Measurements from ENCODE around the gene ACOT7.

ACOT7 gene

DNA sequence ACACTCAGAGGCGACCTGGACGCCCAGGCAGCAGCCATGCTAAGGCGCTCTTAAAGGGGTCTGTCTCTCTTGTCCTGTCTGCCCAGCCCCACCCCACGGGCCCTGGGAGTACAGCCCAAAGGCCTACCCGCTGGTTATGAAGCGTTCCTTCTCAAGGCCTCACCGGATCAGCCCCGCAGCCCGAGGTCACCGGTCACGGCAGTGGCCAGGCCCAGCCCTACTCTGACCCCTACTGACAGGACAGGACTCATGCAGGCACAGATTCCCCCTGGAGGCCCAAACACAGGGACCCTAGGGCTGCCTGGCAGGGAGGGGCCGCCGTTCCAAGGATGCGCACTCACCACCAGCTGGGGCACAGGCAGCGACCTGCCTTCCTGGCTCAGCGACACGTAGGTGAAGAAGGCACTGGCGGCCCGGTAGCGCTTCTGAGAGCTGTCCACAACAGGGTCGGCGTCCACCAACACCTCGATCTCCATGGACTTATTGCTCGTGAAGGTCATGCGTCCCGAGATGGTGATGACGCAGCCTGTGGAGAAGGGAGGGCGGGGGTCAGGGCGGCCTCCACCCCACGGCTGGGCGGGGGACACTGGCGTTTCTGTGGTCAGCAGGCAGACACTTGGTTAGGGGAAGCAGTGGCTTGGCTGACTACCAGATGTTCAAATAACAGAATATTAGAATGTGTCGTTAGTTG is 112.7 kb downstream of the ACOT7 start:
- DNase-seq = no peak

DNA sequence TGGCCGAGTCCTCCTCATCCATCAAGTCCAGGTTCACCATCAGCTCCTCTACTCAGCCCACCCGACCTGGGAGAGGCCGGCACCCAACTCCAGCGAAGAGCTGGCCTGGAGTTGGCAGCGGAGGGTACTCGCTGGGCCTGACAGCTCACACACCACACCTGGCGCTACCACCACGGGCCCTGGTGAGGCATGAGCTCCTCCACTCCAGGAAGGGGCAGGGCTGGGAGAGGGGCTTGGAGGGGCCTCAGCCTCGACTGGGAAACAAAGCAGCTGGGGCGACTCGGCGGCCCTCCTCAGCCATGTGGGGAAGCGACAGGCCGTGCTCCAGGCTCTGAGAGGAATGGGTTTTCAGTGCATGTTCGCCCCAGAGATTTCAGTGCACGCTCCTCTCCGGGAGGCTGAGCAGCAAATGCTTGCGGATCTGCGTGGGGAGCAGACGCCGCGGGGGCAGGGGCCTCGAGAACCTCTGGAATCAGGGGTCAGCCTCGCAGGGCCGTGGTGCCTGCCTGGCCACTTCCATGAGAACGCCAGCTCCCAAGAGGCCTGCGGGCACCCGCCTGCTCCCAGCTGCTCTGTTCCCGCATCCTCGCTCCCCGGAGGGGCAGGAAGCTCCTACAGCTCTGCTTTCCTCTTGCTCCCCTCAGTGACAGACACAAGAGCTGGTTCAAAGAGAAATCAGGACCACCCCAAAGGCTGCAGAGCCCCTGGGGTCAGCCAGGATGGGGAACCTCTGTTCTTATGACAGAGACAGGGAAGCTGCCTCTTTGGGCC is 113.8 kb downstream of the ACOT7 start:
- no peak for DNase-seq

DNA sequence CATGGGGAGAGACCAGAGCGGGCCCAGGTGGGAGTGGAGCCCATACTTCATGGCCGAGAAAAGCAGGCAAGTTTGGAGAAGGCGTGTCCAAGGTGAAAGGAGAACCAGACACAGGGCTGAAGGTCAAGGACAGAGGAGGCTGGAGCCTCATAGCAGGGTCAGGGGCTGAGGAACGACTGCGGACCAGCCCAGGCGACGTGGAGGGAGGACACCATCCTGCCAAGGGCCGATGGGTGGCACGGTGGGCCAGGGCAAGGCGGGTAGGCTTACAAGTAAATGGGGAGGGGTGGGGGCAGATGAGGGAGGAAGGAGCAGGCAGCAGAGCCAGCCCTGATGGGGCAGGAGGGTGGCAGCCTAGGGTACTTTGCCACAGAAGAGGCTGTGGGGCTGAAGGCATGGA is 114.5 kb downstream of the ACOT7 start:
- DNase-seq = no peak

DNA sequence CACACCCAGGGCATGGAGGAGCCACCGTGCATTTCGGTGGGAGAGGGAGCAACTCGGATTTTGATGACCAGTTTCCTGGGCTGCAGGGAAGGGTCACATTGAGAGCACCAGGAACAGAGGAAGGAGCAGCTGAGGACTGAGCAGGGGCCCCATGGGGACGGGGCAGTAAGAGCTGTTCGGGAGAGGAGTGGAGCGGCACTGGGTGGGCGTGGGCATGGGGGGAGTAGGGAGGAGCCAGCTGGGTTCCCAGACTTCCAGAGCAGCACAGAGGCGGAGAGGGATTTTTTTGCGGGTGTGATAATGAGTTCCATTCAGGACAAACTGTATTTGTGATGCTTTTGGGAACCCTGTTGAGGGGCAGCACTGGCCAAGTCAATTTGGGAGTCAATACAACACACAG is 115.3 kb downstream of the ACOT7 start:
- DNase-seq = no peak

DNA sequence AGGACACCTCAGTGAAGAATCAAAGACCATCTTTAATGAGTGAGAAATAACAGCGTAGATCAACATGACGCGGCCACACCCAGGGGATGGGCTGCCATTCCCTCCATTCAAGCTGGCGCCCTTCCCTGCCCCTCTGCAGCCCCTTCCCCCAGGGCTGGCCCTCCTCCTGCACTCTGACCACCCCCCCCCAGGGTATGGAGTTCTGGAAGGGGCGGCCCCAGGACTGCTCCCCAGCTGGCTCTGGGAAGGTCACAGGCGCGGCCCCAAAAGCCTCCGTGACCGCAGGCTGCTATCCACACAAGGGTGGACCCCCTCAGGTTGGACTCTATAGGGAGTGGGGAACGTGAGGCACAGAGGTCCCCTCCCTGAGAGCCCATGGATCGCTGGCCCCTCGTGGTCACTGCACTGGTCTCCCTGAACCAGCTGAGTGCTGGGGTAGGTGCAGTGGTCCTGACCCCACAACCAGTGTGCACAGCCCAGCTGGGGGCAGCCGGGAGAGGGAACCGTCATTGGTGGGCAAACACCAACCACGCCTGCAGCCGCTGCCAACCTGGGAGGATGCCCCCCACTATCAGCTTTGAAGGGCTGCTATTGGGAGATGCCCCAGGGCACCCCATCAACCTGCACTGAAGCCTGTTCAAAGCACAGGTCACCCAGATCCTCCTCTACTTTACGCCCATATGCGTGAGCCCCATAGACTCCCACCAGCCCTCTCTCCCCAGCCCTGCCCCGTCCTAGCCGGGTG is 116.6 kb downstream of the ACOT7 start:
- no peak for DNase-seq

DNA sequence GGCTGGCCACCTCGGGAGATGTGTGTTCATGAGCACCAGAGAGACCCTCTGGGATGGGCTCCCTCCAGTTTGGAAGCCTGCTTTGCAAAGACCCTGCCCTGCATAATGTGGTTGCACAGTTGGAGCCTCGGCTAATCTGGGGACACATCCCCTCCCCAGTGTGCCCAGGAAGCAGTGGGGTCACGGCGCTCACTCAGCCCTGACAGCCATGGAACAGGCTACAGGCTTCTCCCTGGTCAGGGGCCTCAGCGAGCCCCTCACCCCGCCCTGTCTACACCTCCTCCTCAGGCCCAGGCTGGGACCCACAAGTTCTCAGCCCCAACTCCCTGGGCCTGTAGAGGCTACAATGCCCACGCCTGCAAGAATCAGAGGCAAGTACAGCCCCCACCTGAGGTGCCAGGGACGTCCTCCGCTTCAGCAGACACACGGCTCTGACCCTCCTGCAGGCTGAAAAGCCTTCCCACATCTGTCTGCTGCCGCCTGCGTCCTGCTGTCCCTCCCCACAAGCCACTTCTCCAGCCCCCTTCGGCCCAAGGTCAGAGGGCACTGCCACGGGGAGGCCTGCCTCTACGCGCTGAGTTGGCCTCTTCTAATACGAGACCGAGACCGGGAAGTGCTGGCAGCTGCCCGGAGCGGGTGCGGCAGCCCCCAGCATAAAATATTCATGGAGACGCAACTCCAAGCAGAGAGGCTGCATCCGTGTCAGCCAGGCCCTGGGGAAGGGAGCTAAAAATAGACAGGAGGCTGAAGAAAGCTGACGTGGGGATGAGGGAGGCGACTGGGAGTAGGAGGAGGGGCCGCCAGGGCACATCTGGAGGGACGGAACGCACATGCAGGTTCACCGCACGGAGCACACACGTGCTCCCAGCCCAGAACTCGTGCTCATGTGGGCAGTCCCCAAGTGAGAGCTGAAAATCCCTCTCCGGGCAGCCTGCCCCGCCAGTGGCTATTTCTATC is 117.5 kb downstream of the ACOT7 start:
- DNase-seq = no peak

DNA sequence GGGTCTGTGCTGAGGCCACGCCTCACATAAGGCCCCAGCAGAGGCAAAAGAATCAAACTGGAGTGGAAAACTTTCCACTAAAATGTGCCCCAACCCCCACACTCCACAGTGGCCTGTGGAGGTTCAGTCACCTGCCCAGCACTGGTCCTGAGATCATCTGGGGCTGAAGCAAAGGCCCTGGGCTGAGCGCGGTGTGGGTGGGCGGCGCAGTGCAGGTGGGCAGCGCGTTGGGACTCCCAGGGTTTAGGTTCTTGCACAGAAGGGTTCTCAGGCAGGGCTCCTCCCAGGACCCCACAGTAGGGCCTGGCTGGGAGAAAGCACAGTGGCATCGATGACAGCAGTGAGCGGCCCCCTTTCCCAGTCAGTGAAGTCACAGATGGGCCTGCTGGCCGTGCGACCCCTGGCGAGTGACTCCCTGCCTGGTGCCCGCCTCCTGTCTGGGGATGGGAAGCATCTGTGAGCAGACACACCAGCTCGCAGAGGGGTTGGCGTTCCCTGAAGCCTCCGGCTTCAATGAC is 118.9 kb downstream of the ACOT7 start:
- no peak for DNase-seq

DNA sequence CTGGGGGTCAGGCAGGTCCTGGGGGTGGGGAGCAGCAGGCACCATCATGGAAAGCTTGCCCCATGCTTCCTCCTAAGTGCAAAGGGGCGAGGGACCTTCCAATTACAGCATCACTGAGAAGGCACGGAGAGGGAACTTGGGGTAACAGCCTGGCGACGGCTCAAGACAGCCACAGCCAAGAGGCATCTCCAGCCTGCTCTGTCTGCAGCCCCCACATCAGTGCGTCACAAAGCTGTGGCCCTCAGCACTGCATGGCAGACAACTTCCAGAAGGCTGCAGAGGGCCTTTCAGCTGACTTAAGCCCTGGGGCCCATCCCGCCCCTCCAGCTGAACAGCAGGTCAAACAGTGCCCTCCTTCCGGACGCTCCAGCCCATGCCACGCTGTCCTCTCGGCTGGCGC is 119.5 kb downstream of the ACOT7 start:
- DNase-seq = no peak

DNA sequence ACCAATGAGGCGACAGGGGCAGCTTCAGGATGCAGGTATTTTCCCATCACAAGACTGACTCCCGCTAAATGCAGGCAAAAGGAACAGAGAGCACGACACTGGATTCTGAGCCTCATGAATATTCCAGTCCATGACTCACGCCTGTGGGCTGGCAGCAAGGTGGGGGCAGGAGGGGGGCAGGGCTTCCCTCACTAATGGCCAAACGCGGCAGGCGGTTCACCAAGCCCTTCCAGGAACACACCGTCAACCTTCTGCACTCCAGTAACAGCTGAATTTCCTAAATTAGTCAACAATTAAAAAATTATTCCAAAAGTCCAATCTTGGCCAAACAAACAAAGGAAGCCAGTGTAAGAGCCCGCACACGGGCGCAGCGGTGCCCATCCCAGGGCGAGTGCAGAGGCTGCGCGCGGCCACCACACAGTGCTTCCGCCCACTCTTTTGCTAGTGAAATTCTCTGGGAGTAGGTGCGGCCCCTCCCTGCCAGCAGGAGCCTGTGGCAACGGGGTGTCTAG is 120.1 kb downstream of the ACOT7 start:
- DNase-seq = no peak

DNA sequence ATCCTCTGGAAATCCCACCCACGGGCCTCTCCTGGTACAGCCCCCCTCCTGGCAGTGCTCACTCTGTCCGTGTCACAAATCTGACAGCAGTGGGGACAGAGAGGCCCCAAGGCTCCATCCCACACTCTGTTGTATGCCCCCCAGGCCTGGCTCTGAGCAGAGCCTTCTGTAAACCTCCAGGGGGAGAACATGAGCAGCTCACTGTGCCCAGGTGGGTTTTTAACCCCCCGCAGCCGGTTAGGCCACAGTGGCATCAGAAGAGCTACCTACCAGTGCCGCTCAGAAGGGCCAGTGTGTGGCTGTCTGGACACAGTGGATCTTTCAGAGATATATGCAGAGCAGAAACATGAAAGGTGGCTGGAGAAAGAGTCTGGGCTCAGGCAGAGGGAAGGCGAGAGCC is 120.7 kb downstream of the ACOT7 start:
- no peak for DNase-seq

DNA sequence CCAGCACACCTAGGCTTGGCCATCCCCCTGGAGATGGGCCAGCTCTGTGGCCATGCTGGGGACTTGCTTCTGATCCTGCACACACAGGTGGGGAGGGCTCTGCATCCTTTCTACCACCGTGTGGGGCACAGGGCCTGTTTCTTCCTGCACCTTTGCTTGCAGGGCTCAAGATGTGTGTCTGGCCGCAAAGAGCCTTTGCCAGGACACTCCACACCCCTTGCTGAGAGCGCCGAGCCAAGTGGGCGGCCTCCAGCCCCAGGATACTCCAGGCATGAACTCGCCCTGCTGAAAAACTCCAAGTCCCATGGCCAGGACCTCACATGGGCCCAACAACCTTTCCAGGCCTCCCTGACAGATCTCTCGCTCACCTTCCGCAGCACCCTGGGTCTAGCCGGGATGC is 121.1 kb downstream of the ACOT7 start:
- no peak for DNase-seq

DNA sequence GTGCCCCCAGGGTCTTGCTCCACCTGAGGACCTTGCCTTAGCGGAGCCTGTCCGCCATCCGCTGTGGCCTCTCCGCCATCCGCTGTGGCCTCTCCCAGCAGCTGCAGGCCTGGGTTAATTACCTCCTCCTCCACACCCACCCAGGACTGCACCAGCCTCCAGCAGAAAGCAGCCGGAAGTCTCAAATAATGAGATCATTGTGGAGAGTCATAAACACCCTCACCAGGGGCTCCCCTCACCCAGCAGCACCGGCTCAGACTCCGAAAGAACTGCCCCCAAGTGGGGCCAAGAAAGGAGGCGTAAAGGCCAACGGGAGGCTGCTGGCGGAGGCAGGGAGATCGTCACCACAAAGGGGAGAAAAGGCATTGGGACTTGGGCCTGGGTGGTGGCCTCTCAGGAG is 122.0 kb downstream of the ACOT7 start:
- no peak for DNase-seq

DNA sequence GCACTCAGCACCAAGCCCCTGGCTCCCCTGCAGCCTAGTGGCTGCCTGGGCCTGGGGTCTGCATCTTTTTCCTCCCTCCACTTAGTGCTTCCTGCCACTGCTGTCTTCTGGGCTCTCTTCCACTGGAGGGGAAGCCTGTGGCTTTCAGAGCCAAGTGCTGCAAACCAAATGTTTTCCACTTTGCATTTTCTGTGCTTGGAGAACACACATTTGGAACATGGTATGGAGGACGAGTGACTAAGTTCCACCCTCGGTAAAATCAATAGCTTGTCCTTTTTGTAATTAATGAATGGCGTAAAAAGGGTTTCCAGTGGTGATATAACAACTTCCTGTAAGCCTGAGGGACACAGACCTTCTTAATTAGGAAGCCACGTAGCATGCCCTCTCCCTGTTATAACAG is 122.6 kb downstream of the ACOT7 start:
- DNase-seq = no peak

DNA sequence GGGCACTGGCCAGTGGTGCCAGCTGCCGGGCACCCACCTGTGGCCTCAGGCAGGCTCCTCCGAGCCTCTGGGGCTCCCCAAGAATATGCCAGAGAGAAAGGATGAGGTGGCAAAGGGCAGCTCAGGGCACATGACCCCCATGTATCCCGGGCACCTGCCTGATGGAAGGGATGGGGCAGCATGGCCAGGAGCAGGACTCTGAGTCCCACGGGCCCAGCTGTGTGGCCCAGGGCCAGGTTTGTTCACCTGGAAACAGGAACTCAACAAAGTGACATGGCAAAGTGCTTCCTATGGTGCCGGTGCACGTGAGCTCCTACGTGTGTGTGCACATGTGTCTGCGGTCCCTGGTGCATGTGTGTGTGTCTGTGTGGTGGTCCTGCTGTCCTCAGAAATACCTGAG is 123.2 kb downstream of the ACOT7 start:
- no peak for DNase-seq

DNA sequence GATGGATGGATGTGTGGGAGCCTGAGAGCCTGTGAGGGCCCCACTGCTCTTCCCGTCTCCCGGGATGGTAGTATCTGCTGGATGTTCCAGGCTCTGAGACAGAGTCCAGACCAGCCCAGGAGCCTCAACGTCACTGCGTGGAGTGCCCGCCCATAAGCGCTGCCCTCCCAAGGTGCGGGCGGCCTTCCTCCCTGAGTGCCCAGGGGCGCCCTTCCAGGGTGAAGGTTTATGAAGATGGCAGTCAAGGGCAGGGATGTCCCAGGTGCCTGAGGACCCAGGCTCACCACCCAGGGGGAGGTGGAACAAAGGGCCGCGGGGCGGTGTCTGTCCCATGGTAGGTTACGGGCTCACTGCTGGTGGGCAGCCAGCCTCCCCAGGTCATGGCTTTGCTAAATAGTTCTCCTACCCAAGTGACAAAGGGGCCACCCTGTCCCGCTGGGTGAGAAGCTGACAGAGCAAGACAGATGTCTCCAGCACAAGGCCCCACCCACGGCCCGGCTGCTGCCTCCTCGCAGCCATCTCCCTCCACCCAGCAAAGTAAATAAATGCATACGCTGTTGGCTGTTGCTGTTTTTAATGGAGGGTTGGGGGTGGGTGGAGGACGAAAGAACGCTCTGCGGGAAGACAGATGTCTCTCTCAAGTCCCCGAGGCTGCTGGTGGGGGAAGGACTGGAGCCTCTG is 123.7 kb downstream of the ACOT7 start:
- DNase-seq = no peak

DNA sequence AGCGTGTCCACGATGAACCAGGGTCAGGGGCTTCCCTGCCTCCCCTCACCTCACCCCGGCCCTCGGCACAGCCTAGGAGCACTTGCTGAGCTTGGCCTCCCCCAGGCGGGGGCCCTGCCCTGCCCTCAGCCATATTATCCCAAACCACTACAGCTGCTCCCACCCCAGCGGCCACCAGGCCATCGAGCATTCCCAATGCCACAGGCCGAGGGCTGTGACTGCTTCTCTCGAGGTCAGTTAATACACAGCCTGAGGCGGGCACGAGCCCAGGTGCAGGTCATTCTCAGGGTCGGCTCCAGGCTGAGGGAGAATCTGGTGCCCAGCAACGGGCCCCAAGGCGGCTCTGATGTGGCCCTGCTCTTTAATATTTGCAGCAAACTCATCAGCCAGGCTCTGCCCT is 124.3 kb downstream of the ACOT7 start:
- DNase-seq = no peak

DNA sequence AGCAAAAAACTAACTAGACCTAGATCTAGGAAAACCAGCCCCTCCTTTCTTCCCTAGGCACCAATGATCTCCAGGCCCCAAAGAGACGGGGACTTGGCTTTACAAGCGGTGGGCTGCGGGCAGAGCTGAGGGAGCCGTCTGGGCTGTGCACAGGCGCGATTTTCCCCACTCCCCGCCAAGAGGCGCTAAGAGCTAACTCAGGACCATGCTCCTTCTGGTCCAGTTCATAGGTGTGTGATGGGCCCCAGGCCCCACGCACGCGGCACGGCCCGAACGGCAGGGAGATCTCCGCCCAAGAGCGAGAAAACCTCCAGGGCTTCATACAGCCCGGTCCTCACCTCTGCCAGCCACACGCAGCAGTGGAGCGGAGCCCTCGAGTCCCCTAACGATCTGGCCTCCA is 125.2 kb downstream of the ACOT7 start:
- no peak for DNase-seq

DNA sequence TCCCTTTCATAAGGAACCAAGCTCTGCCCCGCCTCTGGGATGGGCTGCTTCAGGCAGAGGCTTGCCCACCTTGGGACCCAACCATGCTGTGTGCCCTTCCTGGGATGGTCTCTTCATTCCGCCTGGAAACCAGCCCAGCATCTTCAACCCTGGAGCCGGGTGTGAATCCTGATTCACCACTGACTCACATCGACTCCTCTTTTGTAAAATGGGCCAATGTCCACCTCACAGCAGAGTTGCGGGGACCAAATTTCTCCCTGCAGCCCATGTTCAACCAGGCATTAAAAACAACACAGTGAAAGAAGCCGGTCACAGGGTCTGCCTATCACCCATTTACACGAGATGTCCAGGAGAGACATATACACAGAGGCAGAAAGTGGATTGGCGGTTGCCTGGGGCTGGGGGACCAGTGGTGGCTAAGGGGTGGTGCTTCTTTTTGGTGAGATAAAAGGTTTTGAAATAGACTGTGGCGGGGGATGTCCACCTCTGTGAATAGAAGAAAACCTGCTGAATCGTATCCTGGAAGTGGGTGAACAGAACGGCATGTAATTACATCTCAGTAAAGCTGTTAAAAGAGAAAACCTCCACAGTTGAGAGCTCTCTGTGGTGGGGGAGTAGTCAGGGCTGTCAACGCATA is 125.8 kb downstream of the ACOT7 start:
- DNase-seq = no peak

DNA sequence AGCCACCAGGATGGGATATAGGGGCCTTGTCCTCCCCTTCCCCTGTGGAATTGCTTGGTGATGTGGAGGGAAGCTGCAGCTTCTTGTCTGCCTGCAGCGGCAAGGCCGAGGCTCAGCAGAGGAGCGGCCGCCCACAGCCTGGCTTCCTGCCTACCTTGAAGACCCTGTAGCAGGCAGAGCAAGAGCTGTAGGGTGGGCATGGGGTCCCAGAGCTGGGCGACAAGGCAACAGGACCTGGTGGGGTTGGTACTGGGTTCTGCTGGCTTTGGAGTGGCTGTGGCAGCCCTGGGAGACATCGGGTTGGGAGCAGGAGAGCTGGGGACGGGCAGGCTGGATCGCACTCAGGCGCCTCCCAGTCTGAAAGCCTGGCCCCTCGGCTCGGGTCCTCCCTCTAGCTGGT is 126.9 kb downstream of the ACOT7 start:
- DNase-seq = no peak

DNA sequence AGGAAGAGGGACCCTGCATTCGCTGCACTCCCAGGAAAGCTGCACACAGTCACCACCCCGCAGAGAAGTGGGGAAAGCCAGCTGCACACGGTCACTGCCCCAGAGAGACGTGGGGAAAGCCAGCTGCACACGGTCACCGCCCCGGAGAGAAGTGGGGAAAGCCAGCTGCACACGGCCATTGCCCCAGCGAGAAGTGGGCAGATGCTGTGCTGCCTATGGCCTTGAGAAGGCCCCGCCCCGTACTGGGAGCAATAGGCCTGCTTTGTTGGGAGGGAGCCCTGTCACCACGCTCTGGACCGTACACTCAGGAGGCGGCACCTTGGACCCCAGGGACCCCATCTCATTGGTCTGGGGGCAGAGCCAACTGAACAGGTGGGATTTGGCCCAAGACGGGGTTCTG is 128.4 kb downstream of the ACOT7 start:
- DNase-seq = no peak

DNA sequence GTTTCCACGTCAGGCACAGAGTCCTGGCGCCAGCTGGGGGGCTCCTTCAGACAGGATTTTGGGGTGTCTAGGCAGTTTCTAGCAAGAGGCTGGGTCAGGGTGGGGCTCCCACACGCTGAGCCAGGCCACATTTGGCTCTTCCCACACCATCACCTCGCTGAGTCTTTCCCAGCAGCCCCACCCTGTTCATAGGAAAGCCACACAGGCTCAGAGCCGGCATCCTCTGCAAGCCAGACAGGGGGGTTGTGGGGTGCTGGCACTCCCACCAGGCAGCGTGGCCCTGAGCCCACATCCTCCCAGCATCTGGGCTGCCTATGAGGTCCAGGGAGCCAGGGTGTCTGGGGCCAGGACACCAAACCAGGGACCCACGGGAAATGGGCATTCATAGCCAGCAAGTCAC is 129.9 kb downstream of the ACOT7 start:
- DNase-seq = no peak

All from T-helper 1 cell (primary cell).